Ecto neural progenitor cell (in vitro differentiated cells): ENCODE results near the gene PARP12.

Experiments used
- DNase-seq: peaks from one replicate; pipeline ENCODE4 v3.0.0-alpha.2; 2018; ENCODE audit warnings: low spot score

Gene PARP12

DNA sequence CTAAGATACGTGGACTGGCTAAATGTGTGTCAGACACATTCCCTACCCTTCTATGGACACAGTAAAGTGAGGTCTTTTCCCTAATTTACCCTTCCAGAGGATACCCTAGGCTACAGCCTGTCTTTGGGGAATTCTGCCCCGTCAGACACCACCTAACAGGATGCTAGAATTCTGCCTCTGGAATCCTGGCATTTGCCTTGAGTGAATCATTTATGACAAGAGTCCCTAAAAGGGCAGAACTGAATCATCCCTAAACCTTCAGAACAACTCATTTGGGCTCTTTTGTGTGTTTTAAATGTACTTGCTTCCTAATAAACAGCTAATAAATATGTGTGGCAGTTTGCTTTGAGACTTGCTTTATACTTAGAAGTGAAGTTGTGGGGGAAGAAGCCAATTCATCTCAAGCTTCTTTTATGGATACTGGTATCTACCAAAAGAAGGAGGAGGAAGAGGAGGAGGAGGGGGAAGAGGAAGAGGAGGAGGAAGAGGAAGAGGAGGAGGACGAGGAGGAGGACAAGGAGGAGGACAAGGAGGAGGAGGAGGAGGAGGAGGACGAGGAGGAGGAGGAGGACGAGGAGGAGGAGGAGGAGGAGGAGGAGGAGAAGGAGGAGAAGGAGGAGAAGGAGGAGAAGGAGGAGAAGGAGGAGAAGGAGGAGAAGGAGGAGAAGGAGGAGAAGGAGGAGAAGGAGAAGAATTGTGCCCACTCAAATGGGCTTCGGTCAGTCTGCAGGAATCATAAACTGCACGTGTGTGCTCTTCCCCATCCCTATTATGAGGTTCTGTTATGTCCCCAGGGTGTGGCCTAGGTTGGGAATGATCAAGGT is 27.1 kb downstream of the PARP12 start:
- no peak for DNase-seq

GRCh38 chr7:140034421-140034820 is 28.3 kb downstream of the PARP12 start:
- no peak for DNase-seq

GRCh38 chr7:140033779-140034363 is 28.9 kb downstream of the PARP12 start:
- DNase-seq: no peak

- DNase-seq: no peak
Measured at GRCh38 chr7:140033036-140033435, 29.7 kb downstream of the PARP12 start.

DNA sequence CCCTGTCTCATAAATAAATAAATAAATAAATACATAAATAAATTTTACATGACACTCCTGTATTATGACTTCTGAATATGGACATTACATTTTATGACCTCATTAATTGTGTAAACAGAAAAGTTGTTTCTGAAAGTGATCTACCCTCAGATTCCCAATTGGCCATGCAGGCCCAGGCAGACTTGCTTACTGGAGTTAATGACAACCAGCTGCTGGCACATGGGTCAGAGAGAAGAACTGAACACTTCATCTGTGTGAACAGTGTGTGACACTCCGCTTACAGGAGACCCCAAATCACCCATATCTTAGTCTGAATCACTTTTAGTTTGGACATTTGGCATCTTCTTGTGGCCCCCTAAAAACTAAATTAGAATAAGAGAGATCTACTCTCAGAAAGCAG is 31.4 kb downstream of the PARP12 start:
- no peak for DNase-seq

DNA sequence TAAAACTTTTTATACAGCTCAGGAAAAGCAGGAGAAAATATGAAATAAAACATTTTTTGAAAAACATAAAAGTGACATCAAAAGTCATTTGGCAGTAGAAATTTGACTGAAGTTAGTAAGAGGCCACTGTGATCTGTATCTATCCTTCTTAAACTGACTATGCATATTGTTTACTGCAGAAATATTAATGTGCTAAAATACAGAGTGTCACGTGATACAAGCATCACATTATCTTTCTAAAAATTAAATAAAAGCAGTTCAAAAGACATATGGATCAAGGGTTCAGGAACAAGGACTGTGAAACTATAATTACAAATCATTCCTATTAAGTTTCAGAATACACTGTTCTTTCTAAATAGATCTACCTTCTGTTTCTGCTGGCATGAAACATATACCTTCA is 33.7 kb downstream of the PARP12 start:
- DNase-seq: no peak

- no peak for DNase-seq
Measured at GRCh38 chr7:140028311-140028710, 34.4 kb downstream of the PARP12 start.

- DNase-seq: no peak
Measured at GRCh38 chr7:140027858-140028257, 34.9 kb downstream of the PARP12 start.

DNA sequence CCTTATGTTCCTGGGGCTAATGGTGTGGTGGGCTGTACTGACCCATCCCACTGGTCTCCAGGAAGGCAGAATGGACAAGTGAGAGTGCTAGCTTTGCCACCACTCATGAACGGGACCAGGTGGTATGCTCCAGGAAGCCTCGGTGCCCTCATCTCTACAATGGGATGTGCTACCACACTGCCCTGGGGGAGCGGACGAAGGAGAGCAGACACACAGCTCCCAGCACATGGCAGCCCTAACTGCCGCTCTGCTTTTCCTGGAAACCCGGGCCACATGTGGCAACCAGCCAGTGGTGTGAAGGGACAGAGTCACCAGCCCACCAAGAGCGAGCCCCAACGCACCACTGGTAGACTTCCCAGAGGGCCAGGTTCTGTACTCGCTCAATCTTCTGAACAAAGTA is 35.8 kb downstream of the PARP12 start:
- DNase-seq: no peak

- no peak for DNase-seq
Measured at GRCh38 chr7:140025814-140026433, 36.8 kb downstream of the PARP12 start.

DNA sequence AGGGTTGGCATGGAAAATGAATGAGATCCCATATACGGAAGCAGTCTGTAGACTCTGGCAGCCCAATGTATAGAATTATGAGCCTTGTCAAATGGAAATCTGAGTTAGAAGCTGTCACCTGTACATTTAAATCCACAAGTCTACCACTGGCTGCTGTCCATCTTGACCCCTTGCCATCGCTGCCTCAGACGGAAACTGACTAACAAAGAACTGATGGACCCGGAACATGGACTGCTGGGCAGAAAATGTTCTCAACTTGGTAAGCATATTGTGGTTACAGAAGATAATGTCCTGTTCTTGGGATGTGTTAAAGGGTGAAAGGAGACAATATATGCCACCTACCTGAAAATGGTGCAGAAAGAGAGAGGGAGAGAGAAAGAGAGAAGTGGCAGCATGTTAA is 37.5 kb downstream of the PARP12 start:
- DNase-seq: no peak

- DNase-seq: no peak
Measured at GRCh38 chr7:140024585-140024984, 38.2 kb downstream of the PARP12 start.

DNA sequence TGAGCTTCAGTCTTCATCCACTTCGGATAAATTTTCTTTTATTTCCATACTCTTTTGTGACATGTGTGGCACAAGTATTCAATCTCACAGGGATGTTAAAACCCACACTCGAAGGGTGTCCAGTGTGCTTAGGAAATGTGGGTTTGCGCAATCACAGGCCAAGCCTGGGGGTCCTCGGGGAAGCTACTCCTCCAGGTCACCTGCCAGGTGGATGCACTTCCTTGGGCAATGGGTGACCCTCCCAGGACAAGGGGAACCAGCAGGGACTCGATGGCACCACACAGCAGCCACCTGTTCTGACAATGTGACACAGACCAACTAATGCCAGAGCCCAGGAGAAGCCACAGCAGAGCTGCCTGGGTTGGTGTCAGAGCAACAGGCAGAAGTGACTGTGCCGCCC is 39.0 kb downstream of the PARP12 start:
- no peak for DNase-seq

GRCh38 chr7:140022582-140023211 is 40.1 kb downstream of the PARP12 start:
- no peak for DNase-seq

GRCh38 chr7:140021603-140022002 is 41.1 kb downstream of the PARP12 start:
- DNase-seq: no peak

- DNase-seq: no peak
Measured at GRCh38 chr7:140019606-140020005, 43.1 kb downstream of the PARP12 start.

DNA sequence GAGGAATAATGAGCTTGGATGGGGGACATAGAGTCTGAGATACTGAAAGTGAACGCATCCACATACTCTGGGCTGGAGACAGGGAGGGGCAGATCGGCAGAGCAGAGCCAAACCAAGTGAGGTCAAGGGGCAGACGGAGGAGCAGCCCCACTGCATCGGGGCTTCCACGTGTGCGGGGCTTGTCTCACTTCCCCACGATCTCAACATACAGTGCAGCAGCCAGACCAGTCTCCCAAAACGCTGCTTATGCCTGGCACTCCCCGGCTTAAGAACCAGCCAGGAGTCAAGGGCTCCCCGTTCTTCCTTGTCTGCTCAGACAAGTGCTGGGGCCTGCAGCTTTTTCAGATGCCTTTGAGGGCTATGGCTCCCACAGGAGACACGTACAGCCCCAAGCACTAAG is 43.6 kb downstream of the PARP12 start:
- no peak for DNase-seq

GRCh38 chr7:140018125-140019043 is 44.4 kb downstream of the PARP12 start:
- no peak for DNase-seq

- DNase-seq: no peak
Measured at GRCh38 chr7:140017543-140017942, 45.2 kb downstream of the PARP12 start.

DNA sequence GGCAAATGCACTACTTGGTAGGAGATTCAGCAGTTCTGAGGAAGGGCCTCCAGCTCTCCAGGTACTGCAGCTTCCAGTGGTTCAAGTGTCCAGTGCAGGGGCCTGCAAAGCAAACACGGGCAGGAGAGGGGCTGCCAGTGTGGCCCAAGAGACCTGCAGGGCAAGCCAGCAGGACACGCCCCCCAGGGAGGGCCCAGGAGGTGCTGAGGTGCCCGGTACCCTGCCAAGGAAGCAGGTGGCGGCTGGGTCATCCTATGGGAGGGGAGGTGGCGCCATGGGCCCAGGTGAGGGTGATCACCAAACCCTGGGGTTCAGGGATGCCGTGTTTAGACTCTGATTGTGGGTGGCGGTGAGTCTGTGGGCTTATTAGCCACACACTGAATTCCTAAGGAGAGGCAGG is 45.7 kb downstream of the PARP12 start:
- no peak for DNase-seq

GRCh38 chr7:140016540-140016939 is 46.2 kb downstream of the PARP12 start:
- DNase-seq: no peak

DNA sequence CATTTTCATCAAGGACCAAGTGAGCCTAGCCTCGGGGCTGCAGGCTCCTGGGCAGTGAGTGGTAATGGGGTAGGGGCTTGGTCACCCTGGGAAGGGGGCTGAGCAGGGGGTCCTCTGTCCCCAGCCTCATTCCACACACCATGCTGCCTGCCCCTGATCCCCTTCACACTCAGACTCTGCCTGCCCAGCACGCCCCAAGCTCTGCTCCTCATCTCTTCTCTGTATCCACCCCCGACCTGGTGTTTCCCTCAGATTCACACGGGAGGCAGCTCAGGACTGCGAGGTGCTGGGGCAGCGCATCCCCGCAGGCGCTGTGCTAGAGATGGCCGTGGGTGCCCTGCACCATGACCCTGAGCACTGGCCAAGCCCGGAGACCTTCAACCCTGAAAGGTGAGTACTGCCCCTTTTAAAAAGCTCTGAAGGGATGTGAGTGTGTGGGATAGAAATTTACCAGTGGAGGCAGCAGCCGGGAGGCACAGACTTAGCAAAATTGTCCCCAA is 47.2 kb downstream of the PARP12 start:
- no peak for DNase-seq
